GM19328 (cell line): ENCODE measurements around the gene MYH7B.

ENCODE experiments used
- ATAC-seq: cut with Tn5 transposase; IDR thresholded peaks from one replicate; pipeline ENCODE4 v1.9.1; 2021; ENCODE audit warnings: mild to moderate bottlenecking, moderate library complexity; ENCODE audit not compliant: unreplicated experiment

MYH7B gene

DNA sequence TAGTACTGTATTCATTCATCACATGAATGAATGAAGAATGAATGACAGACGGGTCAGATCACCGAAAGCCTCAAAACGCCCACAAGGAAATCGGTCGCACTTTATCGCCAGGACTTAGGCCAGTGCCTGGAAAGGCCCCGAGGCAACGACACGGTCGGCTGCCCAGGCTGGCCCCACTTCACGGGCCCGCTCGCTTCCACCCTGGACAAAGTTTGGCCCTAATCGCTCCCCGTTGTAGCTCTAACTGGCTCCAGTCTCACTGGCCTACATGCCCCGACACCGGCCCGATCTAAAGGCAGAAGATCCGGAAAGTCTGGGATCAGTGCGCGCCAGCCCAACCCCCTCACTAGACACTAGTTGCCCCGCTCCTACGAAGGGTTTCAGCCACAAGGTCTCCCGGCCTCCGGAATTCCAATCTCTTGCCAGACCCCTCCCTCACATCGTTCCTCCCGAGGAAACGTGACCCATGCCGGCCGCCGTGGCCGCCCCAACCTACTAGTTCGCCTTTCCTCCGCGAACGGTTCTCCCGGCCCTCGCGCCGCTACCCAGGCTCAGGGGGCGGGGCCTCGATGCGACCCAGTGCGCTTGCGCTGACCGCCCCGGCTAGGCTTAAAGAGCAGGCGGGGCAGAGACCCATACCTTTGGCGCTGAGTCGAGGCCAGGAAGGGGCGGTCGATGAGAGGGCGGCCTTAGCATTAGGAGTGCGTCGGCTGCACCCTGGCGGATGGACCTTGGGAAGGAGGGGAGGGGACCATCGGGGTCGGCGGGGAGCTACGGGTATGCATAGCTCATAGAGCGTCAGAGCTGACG, at the start of gene MYH7B, which contains the start of gene GSS:
Gene MYH7B, plus strand, starts transcription at position 638 of the 810 bp plus-strand sequence. CDS start 22,138 bp downstream, outside the sequence.
Gene GSS, minus strand, starts transcription at position 576 of the 810 bp plus-strand sequence. CDS start 3,954 bp downstream, outside the sequence.
- ATAC-seq = peak; percentile 76

- no peak for ATAC-seq
Measured at GRCh38 chr20:34907616-34908469, 47.8 kb upstream of the MYH7B start.

DNA sequence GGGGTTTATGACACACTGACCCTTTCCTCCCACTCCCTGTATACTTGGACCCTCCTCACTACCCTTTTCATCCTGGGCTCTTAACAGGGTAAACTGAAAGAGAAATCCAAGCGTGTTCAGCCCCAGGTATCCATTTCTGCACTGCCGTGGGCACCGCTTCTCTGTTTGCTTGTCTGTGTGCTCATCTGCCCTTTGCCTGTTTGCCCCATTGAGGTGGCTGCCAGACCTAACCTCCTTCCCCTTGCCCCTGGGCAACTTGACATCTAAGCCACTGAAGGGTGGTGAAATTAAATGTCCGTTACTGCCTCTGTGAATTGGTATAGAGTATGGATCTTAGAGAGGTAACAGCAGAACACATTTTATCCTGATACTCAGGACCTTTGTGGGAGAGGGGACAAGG, 40.5 kb upstream of the MYH7B start:
- no peak for ATAC-seq

- no peak for ATAC-seq
Measured at GRCh38 chr20:34915749-34916455, 39.8 kb upstream of the MYH7B start.

DNA sequence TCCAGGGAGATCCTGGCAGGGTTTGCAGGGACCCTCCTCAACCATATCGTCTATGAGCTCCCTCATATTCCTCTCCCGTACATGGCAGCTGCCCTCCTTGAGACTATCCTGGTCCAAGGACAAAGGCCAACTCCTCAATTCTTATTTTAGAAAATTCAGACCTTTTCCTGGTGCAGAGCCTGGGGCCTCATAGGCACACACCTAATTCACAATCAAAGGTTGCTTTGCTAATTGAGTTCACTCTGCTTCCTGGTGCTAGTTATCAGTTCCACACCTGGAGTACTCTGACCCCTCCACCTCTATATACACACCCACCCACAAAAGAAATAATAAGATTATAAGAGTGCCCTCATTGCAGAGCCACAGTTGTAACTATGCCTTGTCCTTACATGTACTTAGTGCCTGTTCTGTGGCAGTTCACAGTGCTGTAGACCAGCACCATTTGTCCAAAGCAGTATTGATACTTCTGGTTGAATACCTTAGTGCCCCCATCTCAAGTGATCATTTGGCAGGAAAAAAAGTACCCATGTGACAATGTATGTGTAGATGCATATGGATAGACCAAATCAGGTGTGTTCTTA, 38.8 kb upstream of the MYH7B start:
- ATAC-seq = no peak

- no peak for ATAC-seq
Measured at GRCh38 chr20:34920055-34920454, 35.6 kb upstream of the MYH7B start.

GRCh38 chr20:34921436-34921835, 34.2 kb upstream of the MYH7B start:
- ATAC-seq = no peak

DNA sequence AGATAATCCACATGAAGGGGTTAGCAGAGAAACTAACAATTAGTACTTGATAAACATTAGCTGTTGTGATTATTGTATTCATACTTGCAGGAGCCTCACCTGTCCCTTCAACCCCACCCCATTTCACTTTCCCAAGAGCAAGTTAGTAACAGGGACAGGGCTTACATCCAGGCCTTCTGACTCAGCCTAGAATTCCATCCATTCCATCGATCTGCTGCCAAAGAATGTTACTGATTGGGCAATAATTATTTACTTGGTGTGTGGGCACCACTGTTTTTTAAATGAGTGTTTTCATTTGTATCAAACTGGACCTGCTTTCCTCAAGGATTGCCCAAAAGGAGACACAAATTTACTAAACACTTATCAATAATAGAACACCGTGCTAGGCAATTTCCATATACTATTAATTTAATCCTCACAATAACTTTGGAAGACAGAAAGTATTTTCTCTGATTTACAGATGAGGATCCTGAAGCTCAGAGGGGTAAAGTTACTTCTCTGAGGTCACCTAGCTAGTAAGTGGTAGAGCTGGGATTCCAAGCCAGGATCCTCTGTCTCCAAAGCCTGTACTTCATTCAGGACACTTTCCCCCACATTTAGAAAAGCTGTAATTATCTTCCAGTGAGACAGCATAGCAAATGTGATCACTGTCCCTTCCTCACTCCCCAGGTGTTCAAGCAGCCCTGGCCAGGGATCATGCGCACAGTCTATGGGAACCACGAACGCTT, 32.9 kb upstream of the MYH7B start:
- ATAC-seq = no peak

DNA sequence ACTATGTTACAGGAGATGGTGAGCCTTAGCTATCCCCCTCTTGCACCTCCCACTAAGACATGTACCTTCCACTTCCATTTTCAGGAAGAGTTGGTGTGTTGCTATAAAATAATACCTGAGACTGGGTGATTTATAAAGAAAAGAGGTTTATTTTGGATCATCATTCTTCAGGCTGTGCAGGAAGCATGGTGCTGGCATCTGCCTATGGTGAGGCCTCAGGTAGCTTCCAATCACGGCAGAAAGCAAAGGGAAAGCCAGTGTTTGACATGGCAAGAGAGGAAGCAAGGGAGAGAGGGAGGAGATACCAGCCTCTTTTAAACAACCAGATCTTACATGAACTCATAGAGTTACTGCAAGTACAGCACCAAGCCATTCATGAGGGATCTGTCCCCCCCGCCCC, 32.3 kb upstream of the MYH7B start:
- ATAC-seq = no peak

DNA sequence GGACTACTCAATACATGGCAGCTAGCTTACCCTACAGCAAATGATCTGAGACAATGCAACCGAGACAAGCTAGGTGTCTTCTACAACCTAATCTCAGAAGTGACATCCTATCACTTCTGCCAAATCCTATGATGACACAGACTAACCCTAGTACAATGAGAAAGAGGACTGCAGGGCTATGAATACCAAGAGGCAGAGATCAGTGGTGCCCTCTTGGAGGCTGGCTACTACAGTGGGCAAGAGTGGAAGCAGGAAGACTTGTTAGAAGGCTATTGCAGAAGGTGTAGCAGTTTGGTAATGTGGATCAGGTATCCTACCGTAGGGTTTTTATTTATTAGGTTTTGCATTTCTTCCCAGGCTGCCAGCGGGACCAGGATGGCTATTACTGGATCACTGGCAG, 30.3 kb upstream of the MYH7B start:
- no peak for ATAC-seq

GRCh38 chr20:34925981-34926380, 29.7 kb upstream of the MYH7B start:
- ATAC-seq = no peak

- no peak for ATAC-seq
Measured at GRCh38 chr20:34926581-34926980, 29.1 kb upstream of the MYH7B start.

- ATAC-seq = no peak
Measured at GRCh38 chr20:34927736-34928135, 27.9 kb upstream of the MYH7B start.

DNA sequence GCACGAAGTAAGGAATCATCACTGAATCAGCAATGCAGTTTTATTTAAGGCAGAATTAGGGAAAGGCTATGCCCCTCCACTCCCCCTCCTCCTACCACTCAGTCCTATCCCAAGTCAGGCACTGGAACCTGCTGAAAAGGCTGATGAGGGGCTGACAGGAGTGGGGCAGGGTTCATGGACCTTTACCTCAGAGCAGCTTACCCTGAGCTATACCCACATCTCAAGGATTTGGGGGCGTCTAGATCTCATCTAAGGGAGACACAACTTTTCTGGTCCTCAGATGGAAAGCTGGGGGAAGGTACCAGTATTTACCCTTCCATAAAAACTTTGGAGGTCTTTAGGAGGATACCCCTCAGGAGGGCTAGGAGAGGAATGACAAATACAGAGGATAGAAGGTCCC, 27.3 kb upstream of the MYH7B start:
- ATAC-seq = no peak

GRCh38 chr20:34931771-34932170, 23.9 kb upstream of the MYH7B start:
- no peak for ATAC-seq

DNA sequence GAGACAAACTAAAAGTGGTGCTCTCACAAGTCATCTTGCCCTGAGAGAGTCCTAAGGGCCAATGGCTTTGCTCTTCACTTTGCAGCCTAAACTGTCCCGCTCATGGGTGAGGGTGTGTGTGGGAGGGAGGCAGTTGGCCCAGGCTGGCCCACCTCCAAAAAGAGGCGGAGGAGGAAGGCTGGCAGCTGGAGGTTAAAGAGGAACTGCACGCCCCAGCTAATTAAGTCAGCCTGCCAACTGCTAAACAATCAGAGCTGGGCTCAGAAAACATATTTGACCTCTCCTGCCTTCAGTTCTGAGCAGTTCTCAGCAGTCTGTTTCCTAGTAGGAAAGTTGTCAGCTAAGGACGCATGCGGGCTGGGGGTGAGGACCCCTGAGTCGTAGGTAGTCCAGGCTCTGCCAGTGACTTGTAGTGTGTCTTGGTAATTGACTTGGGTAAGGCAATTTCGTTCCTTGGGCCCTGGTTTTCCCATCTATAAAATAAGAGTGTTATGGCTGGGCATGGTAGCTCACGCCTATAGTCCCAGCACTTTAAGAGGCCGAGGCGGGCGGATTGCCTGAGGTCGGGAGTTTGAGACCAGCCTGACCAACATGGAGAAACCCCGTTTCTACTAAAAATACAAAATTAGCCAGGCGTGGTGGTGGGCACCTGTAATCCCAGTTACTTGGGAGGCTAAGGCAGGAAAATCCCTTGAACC, 17.1 kb upstream of the MYH7B start:
- ATAC-seq = no peak

DNA sequence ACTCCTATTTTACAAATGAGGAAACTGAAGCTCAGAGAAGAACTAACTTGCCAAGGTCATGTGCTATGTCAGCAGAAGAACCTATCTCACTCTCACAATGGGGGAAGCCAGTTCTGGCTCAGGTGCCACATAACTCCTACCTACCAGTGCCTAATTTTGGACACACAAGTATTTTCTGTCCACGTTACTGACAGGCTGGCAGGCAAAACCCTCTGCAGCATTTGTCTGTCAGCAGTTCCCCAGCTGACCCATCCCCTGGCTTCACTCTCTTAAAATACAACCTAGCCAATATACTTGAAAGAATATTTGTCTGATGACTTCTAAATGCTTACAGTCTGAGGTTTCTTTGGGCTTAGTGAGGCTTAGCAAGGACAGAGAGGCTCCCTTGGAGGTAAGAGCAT, 15.6 kb upstream of the MYH7B start:
- ATAC-seq = no peak

- ATAC-seq = no peak
Measured at GRCh38 chr20:34941226-34941625, 14.4 kb upstream of the MYH7B start.

DNA sequence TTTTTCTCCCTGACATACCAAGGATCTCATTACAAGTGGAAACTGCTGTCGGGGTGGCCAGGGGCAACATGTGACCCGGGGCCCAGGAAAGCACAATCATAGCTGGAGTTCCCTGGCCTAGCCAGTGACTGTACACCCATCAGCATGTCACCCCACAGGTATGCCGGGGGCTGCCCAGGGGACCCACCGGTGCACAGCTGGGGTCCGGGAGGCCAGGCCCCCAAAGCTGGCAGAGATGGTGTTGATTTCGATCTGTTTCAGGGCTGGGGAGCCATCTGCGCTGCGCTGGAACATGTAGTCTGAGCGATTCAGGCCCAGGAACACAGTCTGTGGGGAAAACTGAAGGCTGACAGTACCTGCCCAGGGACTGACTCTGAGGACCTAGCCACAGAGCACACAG, 13.4 kb upstream of the MYH7B start:
- ATAC-seq = no peak
